SK-N-SH treated with all-trans-retinoic acid at 6 μM for 48 hours (cell line): ENCODE results near the gene ARF4.

ENCODE experiments used
- ATAC-seq: fragments of 200-7000 bp; cut with Tn5 transposase; 3 replicates; pipeline ENCODE4 v1.9.1; 2020; ENCODE audit warnings: mild to moderate bottlenecking, moderate library complexity
- ARNTL ChIP-seq: fragments of 450-650 bp; formaldehyde crosslinking; IDR thresholded peaks from 2 replicates; pipeline ENCODE4 v1.5.0; 2020; ENCODE audit warnings: low read depth, mild to moderate bottlenecking, moderate library complexity, borderline replicate concordance
- BACH2 ChIP-seq: fragments of 250-450 bp; sonication (Bioruptor Pico); IDR thresholded peaks from 2 replicates; pipeline ENCODE4 v1.9.0; 2021; ENCODE audit warnings: mild to moderate bottlenecking, borderline replicate concordance
- CSDC2 ChIP-seq: fragments of 250-450 bp; sonication (Bioruptor Pico); IDR thresholded peaks from 2 replicates; pipeline ENCODE4 v1.5.0; 2020; ENCODE audit warnings: mild to moderate bottlenecking, moderate library complexity
- ESRRG ChIP-seq: fragments of 250-450 bp; sonication (Bioruptor Pico); IDR thresholded peaks from 2 replicates; pipeline ENCODE4 v1.6.1; 2021; ENCODE audit warnings: mild to moderate bottlenecking
- GLIS3 ChIP-seq: fragments of 250-450 bp; sonication (Bioruptor Pico); IDR thresholded peaks from 2 replicates; pipeline ENCODE4 v1.5.0; 2020; ENCODE audit warnings: mild to moderate bottlenecking, moderate library complexity
- PPARA ChIP-seq: fragments of 250-450 bp; sonication (Bioruptor Pico); IDR thresholded peaks from 2 replicates; pipeline ENCODE4 v1.5.0; 2020; ENCODE audit warnings: mild to moderate bottlenecking, borderline replicate concordance
- SNAI2 ChIP-seq: fragments of 250-450 bp; sonication (Bioruptor Pico); IDR thresholded peaks from 2 replicates; pipeline ENCODE4 v1.5.0; 2020; ENCODE audit warnings: mild to moderate bottlenecking, moderate library complexity
- ZC3H10 ChIP-seq: fragments of 250-450 bp; sonication (Bioruptor Pico); IDR thresholded peaks from 2 replicates; pipeline ENCODE4 v1.5.1; 2021; ENCODE audit warnings: mild to moderate bottlenecking, moderate library complexity
- ZFP30 ChIP-seq: fragments of 450-650 bp; formaldehyde crosslinking; IDR thresholded peaks from 2 replicates; pipeline ENCODE4 v1.5.0; 2022; ENCODE audit warnings: mild to moderate bottlenecking, moderate library complexity
- ZNF70 ChIP-seq: fragments of 450-650 bp; formaldehyde crosslinking; IDR thresholded peaks from 2 replicates; pipeline ENCODE4 v1.5.0; 2020; ENCODE audit warnings: mild to moderate bottlenecking, moderate library complexity
- ZNF8 ChIP-seq: fragments of 450-650 bp; formaldehyde crosslinking; IDR thresholded peaks from 2 replicates; pipeline ENCODE4 v1.5.0; 2020; ENCODE audit warnings: mild to moderate bottlenecking, moderate library complexity
- TF ChIP-seq, protein P1 (sequence below): fragments of 250-450 bp; sonication (Bioruptor Pico); IDR thresholded peaks from 2 replicates; pipeline ENCODE4 v1.5.1; 2020; ENCODE audit warnings: low read depth, mild to moderate bottlenecking, moderate library complexity
- TF ChIP-seq, protein P2 (sequence below): fragments of 250-450 bp; sonication (Bioruptor Pico); IDR thresholded peaks from 2 replicates; pipeline ENCODE4 v1.8.0; 2021; ENCODE audit warnings: low read depth, mild to moderate bottlenecking, moderate library complexity, borderline replicate concordance
- TF ChIP-seq, protein P3 (sequence below): fragments of 250-450 bp; sonication (Bioruptor Pico); IDR thresholded peaks from 2 replicates; pipeline ENCODE4 v1.5.0; 2020; ENCODE audit warnings: mild to moderate bottlenecking, moderate library complexity
- TF ChIP-seq, protein P4 (sequence below): fragments of 250-450 bp; sonication (Bioruptor Pico); IDR thresholded peaks from 2 replicates; pipeline ENCODE4 v1.5.1; 2021; ENCODE audit warnings: mild to moderate bottlenecking, moderate library complexity

ARF4 gene

DNA sequence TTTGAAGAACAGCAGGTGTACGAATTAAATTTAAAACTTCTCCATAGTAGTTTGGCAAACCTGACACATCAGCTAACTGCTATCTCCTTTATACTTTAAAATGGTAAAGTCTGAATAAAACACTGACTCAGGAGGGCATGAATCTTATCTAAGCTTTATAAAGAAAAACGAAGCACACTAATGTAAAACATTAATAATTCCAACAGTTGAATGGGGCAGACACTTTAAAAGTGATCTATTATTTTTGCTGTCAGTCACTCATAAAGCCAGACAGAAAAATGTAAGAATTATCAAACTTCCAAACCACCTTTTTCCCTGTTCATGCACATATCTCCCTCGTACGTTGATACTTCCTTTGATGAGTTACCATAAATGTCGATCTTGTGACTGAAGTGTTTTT lies 2.6 kb downstream of the ARF4 start (continued):
- TF ChIP-seq, protein P1, sequence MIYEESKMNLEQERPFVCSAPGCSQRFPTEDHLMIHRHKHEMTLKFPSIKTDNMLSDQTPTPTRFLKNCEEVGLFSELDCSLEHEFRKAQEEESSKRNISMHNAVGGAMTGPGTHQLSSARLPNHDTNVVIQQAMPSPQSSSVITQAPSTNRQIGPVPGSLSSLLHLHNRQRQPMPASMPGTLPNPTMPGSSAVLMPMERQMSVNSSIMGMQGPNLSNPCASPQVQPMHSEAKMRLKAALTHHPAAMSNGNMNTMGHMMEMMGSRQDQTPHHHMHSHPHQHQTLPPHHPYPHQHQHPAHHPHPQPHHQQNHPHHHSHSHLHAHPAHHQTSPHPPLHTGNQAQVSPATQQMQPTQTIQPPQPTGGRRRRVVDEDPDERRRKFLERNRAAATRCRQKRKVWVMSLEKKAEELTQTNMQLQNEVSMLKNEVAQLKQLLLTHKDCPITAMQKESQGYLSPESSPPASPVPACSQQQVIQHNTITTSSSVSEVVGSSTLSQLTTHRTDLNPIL (CRISPR knock-in tag), result no peak
- no peak for TF ChIP-seq GLIS3 (CRISPR knock-in tag)

DNA sequence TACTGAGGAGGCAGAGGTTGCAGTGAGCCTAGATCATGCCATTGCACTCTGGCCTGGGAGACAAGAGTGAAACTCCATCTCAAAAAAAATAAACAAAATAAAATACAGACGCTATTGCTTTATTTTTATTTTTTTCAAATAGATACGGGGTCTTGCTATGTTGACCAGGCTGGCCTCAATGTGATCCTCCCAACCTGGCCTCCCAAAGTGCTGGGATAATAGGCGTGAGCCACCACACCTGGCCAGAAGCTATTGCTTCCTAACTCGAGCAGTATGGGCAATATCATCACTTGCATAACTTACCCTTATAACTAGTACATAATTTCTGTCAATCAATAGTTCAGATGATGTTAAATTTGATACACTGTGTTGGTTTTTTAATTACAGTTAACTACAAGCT lies 3.0 kb downstream of the ARF4 start:
- TF ChIP-seq ZFP30, result no peak
- no peak for ATAC-seq

DNA sequence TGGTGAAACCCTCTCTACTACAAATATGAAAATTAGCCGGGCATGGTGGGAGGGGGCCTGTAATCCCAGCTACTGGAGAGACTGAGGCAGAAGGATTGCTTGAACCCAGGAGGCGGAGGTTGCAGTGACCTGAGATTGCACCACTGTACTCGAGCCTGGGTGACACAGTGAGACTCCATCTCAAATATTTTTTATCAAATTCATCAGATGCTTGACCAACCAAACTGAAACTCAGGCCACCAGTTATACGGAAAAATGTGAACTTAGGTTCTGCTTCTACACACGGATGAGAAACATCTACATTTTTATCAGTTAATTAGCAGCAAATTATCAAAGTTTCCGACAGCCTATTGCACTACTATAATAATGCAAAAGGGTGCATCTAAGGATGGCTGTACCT lies 4.8 kb downstream of the ARF4 start:
- ATAC-seq, result no peak
- no peak for TF ChIP-seq ZFP30
- TF ChIP-seq, protein P2, sequence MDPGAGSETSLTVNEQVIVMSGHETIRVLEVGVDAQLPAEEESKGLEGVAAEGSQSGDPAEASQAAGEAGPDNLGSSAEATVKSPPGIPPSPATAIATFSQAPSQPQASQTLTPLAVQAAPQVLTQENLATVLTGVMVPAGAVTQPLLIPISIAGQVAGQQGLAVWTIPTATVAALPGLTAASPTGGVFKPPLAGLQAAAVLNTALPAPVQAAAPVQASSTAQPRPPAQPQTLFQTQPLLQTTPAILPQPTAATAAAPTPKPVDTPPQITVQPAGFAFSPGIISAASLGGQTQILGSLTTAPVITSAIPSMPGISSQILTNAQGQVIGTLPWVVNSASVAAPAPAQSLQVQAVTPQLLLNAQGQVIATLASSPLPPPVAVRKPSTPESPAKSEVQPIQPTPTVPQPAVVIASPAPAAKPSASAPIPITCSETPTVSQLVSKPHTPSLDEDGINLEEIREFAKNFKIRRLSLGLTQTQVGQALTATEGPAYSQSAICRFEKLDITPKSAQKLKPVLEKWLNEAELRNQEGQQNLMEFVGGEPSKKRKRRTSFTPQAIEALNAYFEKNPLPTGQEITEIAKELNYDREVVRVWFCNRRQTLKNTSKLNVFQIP (CRISPR knock-in tag), result no peak

DNA sequence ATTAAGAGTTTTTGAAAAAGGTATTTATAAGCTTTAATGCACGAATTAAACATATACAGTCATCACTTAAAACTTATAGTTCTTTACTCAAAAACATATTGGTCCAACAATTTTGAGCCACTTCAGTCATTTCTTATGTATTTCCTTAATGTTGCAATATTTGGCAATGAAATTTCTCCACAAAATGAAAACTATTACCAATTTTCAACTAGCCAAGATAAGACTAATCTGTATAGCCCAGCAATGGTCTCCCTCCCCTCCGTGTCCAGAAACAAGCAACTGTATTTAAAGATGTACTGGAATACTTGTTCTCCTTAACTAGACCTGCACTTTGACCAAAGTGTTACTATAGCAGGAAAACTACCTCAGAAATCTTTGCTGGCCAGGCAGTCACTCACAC lies 9.2 kb downstream of the ARF4 start:
- no peak for ATAC-seq
- TF ChIP-seq, protein P3, sequence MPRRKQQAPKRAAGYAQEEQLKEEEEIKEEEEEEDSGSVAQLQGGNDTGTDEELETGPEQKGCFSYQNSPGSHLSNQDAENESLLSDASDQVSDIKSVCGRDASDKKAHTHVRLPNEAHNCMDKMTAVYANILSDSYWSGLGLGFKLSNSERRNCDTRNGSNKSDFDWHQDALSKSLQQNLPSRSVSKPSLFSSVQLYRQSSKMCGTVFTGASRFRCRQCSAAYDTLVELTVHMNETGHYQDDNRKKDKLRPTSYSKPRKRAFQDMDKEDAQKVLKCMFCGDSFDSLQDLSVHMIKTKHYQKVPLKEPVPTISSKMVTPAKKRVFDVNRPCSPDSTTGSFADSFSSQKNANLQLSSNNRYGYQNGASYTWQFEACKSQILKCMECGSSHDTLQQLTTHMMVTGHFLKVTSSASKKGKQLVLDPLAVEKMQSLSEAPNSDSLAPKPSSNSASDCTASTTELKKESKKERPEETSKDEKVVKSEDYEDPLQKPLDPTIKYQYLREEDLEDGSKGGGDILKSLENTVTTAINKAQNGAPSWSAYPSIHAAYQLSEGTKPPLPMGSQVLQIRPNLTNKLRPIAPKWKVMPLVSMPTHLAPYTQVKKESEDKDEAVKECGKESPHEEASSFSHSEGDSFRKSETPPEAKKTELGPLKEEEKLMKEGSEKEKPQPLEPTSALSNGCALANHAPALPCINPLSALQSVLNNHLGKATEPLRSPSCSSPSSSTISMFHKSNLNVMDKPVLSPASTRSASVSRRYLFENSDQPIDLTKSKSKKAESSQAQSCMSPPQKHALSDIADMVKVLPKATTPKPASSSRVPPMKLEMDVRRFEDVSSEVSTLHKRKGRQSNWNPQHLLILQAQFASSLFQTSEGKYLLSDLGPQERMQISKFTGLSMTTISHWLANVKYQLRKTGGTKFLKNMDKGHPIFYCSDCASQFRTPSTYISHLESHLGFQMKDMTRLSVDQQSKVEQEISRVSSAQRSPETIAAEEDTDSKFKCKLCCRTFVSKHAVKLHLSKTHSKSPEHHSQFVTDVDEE (CRISPR knock-in tag), result no peak
- no peak for TF ChIP-seq CSDC2 (CRISPR knock-in tag)
- no peak for TF ChIP-seq ZC3H10
- TF ChIP-seq ZNF8, result no peak
- TF ChIP-seq, protein P2 (CRISPR knock-in tag), result no peak
- TF ChIP-seq, protein P4, sequence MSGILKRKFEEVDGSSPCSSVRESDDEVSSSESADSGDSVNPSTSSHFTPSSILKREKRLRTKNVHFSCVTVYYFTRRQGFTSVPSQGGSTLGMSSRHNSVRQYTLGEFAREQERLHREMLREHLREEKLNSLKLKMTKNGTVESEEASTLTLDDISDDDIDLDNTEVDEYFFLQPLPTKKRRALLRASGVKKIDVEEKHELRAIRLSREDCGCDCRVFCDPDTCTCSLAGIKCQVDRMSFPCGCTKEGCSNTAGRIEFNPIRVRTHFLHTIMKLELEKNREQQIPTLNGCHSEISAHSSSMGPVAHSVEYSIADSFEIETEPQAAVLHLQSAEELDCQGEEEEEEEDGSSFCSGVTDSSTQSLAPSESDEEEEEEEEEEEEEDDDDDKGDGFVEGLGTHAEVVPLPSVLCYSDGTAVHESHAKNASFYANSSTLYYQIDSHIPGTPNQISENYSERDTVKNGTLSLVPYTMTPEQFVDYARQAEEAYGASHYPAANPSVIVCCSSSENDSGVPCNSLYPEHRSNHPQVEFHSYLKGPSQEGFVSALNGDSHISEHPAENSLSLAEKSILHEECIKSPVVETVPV, result no peak
- no peak for TF ChIP-seq BACH2 (CRISPR knock-in tag)
- no peak for TF ChIP-seq ZFP30
- TF ChIP-seq, protein P1 (CRISPR knock-in tag), result no peak
- no peak for TF ChIP-seq SNAI2 (CRISPR knock-in tag)
- TF ChIP-seq ESRRG (CRISPR knock-in tag), result no peak
- TF ChIP-seq PPARA (CRISPR knock-in tag), result no peak
- no peak for TF ChIP-seq GLIS3 (CRISPR knock-in tag)
- TF ChIP-seq ARNTL (CRISPR knock-in tag), result no peak

DNA sequence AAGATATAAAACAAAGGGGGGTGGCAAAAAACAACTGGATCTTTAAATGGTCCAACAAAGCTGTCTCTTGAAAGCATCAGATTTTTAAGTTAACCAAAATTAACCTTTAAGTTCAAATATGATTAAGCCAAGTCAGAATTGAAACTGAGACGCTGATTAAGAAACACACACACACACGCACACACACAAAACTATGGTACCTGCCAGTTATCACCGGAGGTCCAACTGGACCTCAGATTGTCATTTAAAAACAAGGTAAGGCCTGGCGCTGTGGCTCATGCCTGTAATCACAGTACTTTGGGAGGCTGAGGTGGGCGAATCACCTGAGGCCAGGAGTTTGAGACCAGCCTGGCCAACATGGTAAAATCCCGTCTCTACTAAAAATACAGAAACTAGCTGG lies 10.4 kb downstream of the ARF4 start:
- ATAC-seq, result no peak

More for the DNA sequence above, 10.4 kb downstream of the ARF4 start:
- no peak for TF ChIP-seq ZNF70 (CRISPR knock-in tag)
- TF ChIP-seq, protein P1 (CRISPR knock-in tag), result no peak
- no peak for TF ChIP-seq ZC3H10
- TF ChIP-seq ARNTL (CRISPR knock-in tag), result no peak
- TF ChIP-seq, protein P3 (CRISPR knock-in tag), result no peak
- TF ChIP-seq, protein P2 (CRISPR knock-in tag), result no peak
- no peak for TF ChIP-seq PPARA (CRISPR knock-in tag)
